HG02973 (cell line): ENCODE data around the gene THAP7.

Experiments
- ATAC-seq: cut with Tn5 transposase; IDR thresholded peaks from one replicate; pipeline ENCODE4 v1.9.1; 2021; ENCODE audit warnings: moderate library complexity; ENCODE audit not compliant: unreplicated experiment

The THAP7 gene

GRCh38 chr22:20994128-20994901 is 7.6 kb downstream of the THAP7 start:
- ATAC-seq, result no peak

DNA sequence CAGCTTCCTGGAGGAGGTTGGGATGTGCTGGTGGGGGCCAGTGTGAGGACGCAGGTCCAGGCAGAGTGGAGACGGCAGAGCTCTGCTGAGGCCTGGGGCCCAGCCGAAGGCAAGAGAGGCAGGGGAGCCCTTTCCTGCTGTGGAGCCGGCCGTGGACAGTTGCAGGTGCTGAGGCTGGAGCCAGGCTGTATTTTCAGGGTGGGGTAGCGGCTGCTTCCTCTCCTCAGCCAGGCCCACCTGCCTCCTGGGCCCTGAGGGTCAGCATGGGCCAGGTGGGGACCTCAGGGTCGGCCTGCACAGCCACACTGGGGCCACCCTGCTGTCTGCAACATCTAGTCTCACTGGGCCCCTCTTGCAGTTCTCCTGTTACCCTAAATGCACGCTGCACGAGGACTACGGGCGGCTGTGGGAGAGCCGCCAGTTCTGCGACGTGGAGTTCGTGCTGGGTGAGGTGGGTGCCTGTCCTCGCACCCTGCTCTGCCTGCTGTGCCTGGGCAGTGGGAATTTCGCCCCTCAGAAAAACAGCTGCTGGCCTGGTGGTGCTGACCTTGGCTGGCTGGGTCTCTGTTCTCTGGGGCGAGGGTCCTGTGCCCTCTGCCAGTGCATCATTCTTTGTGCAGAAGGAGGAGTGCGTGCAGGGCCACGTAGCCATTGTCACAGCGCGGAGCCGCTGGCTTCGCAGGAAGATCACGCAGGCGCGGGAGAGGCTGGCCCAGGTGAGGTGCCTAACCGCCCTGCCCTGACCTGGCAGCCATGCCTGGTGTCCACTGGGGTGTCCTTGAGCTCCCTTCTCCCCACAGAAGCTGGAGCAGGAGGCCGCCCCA is 8.4 kb downstream of the THAP7 start:
- no peak for ATAC-seq

DNA sequence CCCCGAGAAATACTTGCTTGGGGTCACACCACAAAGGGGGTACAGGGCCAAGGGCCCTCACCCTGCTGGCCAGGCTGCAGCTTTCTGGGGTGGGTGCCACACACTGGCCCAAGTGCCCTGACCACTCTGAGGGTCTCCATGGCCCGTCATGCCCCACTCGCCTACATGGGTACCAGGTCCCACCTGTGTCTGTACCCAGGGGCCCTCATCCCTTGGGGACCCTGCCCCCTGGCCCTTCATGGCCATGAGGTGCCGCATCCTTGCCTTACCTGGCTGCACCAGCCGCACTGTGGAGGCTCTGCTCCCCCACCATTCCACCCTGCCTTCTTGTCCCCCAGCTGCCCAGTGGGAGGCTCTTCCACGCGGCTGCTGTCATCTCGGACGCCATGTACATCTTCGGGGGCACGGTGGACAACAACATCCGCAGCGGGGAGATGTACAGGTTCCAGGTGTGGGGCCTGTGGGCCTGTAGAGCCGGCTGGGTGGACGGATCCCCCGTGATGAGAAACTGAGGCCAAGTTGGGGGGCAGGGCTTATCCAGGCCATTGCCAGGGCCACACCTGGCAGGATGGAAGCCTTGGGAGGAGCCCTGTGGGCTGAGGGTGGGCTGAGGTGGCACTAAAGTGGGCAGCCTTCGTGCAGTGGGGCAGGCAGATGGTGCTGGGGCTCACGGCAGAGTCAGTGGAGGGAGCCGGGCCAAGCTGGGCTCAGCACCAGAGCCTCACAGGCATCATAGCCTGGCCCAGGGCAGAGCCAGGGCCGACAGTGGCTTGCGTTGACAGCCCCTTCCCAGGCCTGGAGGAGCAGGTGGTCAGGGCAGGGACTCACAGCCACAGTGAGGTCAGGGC is 9.2 kb downstream of the THAP7 start:
- ATAC-seq, result no peak

- ATAC-seq, result no peak
These were observed 9.9 kb downstream of the THAP7 start for GRCh38 chr22:20992056-20992442.

GRCh38 chr22:20991252-20992055 is 10.5 kb downstream of the THAP7 start:
- ATAC-seq, result no peak

DNA sequence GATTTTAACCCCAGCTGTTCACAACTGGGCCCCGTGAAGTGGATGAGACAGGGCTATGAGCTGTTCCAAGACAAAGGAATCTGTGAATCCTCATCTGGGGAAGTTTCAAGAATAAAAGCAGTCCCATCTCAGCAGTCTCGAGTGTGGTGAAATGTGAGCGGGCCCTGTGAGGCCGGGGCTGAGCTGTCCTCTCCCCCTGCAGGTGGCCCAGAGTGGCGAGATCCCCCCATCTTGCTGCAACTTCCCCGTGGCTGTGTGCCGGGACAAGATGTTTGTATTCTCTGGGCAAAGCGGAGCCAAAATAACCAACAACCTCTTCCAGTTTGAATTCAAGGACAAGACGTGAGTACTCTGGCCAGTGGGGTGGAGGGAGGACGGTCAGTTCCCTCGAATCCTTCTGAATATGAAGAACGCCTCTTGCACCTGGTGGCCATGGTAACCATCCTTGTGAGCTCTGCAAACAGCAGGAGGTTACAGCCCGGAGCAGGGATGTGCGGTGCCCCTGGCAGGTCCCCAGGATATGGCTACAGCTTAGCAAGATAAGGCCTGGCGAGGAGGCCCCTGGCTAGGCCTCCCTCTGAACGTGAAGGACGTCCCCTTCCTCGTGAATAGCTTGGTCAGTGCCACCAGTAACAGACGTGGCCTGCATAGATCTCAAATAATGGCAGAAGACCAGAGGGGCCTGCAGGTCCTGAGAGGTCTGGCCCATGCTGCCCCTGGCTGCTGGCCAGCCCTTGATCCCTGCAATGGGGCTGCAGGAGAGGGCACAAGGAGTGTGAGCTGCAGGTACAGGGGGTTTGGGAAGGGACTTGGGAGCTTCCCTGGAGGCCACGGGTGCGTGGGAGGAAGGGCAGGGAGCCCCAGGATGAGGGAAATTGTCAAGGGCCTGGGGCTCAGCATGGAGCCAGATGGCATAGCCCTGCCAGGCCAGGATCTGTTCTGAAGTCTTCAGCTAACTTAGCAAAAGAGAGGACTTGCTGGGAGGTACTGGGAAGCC is 11.4 kb downstream of the THAP7 start:
- no peak for ATAC-seq

DNA sequence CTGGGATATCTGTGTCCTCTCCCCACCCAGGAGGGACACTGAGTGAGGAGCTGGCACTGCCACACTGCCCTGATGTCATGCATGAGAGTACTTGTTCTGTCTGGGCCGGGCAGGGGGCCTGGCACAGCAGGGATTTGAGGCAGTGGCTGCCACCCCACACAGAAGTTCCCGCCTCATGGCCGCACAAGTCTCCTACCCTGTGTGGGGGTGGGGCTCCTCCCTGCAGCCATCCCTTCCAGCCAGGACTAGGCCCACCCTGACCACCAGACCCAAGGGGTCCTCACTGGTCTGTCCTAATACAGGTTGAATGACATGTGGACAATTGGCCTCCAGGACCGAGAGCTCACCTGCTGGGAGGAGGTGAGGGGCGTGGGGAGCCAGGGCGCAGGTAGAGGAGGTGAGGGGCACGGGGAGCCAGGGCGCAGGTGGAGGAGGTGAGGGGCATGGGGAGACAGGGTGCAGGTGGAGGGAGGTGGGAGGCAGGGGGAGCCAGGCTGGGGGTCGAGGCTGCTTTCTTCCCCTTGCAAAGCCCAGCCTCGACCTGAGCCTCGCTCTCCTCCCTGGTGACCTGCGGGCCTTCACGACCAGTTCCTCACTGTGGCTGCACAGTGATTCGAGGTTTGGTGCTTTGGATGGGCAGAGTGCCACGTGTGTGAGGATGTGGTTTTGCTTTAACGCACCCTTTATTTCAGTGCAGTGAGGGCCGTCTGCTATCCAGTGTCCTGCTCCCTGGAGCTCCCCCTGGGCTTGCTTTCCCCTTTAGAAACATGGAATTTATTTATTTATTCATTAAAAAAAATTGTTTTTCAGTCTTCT is 12.4 kb downstream of the THAP7 start:
- ATAC-seq, result no peak

DNA sequence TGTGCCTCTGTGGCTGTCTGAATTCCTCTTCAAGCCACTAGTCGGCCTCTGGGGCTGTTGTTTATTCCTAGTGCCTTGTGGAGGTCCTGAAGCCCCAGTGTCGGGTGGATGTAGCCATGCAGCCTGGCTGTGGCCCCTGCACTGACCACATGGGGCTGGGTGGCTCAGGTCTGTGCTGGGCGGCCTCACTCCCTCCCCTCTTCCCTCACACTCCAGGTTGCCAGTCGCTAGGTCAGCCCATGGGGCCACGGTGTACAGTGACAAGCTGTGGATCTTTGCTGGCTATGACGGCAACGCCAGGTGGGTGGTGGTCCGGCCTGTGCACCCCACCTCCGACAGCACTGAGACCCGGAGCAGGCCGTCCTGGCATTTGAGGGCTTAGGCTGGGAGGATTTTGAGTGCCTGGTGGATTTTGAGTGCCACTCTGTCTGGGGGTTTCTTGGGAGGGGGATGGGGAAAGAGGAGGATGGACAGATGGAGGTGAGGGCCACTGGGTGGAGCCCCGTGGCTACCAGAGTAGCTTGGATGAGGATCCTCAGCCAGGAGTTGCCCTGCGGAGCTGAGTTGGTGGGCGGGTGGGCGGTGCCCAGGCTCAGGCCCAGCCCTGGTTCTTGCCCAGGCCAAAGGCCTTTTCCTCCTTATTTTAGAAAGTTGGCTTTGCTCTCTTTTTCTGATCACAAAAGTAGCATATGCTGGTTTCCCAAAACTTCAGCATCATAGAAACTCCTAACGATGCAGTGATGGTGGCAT is 13.2 kb downstream of the THAP7 start:
- no peak for ATAC-seq

- ATAC-seq, result no peak
These were observed 14.5 kb downstream of the THAP7 start for GRCh38 chr22:20987375-20987774.

DNA sequence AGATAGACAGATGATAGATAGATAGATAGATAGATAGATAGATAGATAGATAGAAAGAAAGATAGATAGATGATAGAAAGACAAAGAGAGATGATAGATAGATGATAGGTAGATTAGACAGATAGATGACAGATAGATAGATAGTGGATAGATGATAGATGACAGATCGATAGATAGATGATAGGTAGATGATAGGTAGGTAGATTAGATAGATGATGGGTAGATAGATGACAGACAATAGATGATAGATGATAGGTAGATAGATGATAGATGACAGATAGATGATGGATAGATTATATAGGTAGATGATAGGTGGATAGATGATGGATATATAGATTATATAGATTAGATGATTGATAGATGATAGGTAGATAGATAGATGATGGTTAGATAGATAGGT is 15.6 kb downstream of the THAP7 start:
- ATAC-seq, result no peak

DNA sequence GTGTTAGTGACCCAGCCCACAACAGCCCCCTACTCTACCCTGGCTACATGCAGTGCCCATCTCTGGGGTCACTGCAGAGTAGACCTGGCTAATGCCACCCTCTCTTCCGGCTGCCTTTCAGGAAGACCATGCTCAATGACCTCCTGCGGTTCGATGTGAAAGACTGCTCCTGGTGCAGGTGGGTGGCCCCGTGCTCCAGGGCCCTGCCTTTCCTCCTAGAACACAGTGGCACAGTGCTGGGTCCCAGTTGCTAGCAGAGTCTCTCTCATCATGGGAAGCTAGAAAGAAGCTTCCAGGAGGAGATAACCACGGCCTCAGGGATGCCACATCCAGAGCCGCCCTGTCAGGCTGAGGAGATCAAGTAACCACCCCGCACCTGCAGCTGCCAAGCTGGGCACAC is 16.2 kb downstream of the THAP7 start:
- no peak for ATAC-seq

- ATAC-seq, result no peak
These were observed 18.7 kb downstream of the THAP7 start for GRCh38 chr22:20983081-20983771.

GRCh38 chr22:20982563-20982882 is 19.4 kb downstream of the THAP7 start:
- peak; percentile 7 for ATAC-seq

GRCh38 chr22:20981787-20982562 is 19.9 kb downstream of the THAP7 start, which contains the start of gene LZTR1:
LZTR1 (plus strand) TSS chr22:20982297; CDS start chr22:20982372, 75 bp downstream.
- ATAC-seq, result peak; percentile 55

GRCh38 chr22:20980938-20981722 is 20.8 kb downstream of the THAP7 start:
- ATAC-seq, result no peak

GRCh38 chr22:20980523-20980922 is 21.4 kb downstream of the THAP7 start:
- no peak for ATAC-seq
